HG02588 (cell line): ENCODE results near the gene SIGLEC1.

Experiments used
- ATAC-seq: cut with Tn5 transposase; IDR thresholded peaks from one replicate; pipeline ENCODE4 v1.9.1; 2021; ENCODE audit warnings: mild to moderate bottlenecking, moderate library complexity; ENCODE audit not compliant: unreplicated experiment

Gene SIGLEC1

DNA sequence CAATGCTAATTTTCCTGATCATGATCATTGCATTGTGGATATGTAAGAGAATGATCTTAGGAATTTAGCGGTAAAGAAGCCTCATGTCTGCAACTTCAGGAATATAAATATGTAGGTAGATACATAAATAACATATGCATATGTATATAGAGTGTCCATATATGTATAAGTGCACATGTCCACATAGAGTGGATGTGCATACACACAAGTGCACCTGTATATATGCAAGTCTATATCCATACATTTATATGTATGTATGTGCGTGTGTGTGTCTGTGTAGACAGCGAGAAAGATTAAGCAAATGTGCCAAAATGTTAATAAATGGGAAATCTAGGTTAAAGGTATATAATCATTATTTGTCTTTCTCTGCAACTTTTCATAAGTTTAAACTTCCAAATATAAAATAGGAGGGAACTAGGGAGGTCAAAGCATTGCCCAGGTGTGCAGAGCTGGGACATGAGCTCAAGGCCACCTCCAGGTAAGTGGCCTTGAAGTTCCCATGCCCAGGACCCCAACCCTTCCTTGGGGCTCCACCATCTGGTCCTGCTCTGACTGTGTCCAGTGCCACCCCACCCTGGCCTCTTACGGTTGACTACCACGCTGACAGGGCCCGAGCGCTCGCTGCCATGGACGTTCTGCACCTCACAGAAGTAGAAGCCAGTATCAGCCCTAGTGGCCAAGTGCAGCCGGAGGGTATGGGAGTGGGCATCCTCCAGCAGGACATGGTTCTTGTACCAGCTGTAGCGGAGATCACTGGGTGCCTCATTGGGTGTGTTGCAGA, 9.6 kb downstream of the SIGLEC1 start:
- no peak for ATAC-seq

DNA sequence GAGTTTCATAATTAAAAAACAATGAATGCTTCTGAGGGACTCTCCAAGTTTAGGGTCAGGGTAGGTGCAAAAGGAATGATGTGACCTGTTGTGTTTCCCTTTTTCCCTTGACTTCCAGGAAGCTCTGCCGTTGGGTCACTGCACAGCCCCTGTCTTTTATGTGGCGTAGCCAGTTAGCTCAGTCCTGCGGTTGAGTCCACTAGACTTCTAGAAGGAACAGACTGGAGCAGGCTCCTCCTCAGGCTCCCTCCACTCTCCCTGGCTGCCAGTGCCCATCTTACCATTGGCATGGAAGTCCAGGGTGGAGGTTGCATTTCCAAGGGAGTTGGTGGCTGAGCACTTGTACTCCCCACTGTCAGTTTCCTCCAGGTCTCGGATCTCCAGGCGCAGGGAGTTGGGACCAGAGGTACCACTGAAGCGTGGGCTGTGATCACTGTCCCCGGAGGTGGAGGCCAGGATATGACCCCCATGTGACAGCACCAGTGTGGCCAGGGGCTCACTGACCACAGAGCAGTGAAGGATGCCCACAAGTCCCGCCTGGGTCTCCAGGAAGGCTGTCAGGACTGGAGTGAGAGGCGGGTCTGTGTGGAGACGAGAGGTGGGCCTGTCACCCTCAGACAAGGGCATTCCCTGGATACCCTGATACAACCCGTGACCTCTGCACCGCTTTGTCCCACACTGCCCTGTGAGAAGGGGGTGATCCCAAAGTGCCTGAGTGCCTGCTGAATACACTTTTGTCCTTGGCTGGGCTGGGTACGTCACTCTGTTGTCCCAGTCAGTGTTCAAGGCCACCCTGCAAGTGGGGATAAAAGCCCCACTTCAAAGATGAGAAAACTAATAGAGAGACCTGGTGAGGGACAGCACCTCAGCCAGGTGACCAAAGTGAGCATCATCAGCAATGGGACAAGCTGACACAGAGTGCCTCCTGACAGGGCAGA, 11.1 kb downstream of the SIGLEC1 start:
- no peak for ATAC-seq

- no peak for ATAC-seq
Observed at GRCh38 chr20:3699037-3699436, 13.4 kb downstream of the SIGLEC1 start.

- ATAC-seq = no peak
Observed at GRCh38 chr20:3698591-3699001, 13.8 kb downstream of the SIGLEC1 start.

DNA sequence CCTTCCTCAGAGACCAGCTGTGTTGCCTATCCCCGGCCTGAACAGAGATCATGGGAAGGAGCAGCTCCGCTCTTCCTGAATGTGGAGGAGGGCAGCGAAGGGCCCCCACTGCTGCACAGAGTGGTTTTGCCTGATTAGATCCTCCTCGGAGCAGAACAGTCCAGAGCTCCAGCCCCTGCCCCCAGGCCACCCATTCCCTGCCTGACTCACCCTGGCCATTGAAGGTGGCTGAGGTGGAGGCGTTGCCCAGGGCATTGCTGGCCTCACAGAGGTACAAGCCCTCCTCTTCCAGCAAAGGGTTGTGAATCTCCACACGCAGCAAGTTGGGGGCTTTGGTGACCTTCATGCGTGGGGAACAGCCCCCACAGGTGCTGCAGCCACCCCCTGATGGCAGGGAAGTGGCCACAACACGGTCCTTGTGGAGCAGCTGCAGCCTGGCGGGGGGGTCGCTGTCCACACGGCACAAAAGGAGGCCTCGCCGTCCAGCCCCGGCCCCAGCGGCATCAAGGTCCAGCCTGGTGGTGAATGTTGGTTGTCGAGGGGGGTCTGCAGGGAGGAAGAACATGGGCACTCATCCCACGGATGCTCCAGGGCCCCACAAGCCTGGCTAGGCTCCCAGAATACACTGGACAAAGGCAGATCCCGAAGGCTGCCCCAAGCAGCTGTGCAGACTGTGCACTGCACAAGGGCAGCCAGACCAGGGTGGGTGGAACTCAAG, 14.7 kb downstream of the SIGLEC1 start:
- ATAC-seq = no peak

- no peak for ATAC-seq
Observed at GRCh38 chr20:3696745-3697587, 15.4 kb downstream of the SIGLEC1 start.

GRCh38 chr20:3696200-3696599, 16.2 kb downstream of the SIGLEC1 start:
- no peak for ATAC-seq

DNA sequence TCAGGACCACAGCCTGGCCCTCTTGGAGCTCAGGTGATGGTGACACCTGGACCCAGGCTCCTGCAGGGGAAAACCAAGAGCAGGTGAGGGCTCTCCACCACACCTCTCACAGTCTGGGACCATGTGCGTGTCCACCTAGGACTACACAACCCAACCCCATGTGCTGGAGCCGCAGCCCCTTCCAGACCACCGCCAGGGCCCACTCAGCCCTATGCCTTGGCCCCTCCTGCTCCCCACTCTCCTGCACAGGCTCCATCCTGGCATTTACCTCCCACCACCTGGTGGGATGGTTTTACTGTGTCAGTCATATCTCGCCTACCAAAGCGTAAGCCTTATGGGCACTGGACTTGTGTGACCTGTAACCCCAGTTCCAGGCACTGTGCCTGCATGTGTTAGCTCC, 17.5 kb downstream of the SIGLEC1 start:
- ATAC-seq = no peak

- no peak for ATAC-seq
Observed at GRCh38 chr20:3693376-3693775, 19.0 kb downstream of the SIGLEC1 start.

- ATAC-seq = no peak
Observed at GRCh38 chr20:3692706-3693294, 19.6 kb downstream of the SIGLEC1 start.

DNA sequence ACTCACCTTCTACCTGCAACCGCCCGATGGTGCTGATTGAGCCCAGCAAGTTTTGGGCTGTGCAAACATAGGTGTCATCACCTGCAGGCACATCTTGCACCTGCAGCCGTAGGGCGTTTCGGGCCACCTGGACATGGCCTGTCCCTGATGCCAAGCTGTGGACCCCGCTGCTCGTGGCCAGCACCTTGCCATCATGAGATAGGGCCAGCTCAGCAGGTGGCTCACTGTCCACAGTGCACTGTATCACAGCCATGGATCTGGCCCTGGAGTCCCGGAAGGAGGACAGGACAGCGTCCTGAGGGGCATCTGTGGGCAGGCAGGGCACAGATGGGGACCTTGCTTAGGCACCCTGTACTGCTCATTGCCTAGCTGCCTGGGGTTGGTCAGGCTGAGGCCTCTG, 20.5 kb downstream of the SIGLEC1 start:
- ATAC-seq = no peak

- ATAC-seq = no peak
Observed at GRCh38 chr20:3691306-3691705, 21.1 kb downstream of the SIGLEC1 start.

DNA sequence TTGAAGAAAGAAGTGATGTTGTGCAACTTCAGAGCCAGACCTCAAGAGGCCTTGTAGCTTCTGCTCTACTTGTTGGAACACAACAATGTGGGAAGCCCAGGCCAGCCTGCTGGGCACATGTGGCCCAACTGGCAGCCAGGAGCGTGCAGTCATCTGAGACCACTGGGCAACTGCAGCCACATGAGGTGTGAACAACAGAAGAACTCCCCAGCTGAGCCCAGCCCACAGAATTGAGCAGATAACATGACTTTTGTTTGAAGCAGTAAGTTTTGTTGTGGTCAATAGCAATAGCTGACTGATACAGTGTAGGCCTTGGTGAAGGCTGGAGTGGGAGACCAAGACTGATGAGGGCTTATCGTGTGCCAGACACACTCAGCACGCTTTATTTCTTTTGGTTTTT, 22.0 kb downstream of the SIGLEC1 start:
- ATAC-seq = no peak

DNA sequence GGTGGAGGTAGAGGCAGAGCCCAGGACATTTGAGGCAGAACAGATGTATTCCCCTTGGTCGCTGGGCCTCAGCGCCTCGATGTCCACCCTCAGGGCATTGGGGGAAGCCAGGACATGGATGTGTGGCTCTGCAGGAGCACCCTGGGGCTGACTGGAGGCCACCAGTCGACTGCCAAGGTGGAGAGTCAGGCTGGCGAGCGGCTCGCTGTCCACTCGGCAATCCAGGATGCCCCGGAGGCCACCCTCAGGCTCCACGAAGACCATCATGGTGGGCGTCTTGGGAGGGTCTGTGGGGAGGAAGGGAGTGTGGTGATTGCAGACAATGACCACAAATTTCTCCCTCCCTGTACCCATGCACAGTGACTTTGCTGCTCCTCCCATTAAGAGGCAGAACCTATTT, 22.4 kb downstream of the SIGLEC1 start:
- no peak for ATAC-seq

GRCh38 chr20:3687655-3688054, 24.7 kb downstream of the SIGLEC1 start:
- no peak for ATAC-seq

- ATAC-seq = no peak
Observed at GRCh38 chr20:3686867-3687321, 25.5 kb downstream of the SIGLEC1 start.

- ATAC-seq = no peak
Observed at GRCh38 chr20:3686421-3686820, 26.0 kb downstream of the SIGLEC1 start.

GRCh38 chr20:3685341-3685740, 27.1 kb downstream of the SIGLEC1 start:
- ATAC-seq = no peak

DNA sequence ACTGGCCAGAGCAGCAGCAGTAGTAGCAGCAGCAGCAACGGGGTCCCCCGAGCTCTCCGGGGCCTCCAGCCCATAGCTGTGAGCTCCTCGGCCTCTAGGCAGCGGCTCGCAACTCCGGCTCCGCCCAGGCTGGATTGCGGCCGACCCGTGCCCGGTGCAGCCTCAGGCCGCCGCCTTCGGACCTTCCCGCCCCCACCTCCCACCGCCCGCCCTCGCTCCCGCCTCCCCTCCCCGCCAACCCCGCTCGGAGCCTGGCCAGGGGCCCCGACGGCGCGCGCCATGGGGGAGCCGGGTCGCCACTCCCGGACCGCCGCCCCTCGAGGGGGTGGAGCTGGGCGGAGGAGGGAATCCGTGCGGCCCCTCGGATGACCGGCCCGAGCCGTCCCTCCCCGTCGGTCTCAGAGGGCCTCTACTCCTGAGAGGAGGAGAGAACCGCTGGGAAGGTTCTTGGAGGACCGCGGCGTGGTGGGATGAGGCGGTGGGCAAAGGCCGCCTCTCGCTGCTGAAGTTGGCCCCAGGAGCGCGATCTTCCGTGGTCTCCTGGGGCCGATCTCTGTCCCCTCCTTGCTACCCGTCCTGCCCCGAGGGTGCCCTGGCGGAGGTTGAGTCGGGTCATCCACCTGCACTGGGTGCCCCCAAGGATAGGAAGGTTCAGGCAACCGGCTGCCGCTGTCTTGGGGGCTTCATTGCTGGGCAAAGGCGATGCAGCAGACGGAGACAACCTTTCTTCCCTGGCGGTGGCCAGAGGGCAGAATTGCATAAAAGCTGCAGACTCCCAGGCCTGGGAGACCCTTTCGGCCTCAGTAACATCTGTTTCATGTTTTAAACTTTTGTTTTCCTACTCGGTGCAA, 30.2 kb downstream of the SIGLEC1 start, which contains the start of gene ADAM33:
Gene ADAM33, minus strand, starts transcription at position 80 of the 851 bp plus-strand sequence. Its CDS starts 6 bp downstream, at position 74.
- no peak for ATAC-seq
